ENCODE results near the gene DAZAP1. TPM values are rescaled to one million over a fixed set of nuclear protein-coding genes. Genes with fewer than 3 reads are reported as not detected.

DAZAP1 gene
- total RNA-seq, 1 experiment from 2014 or later: 360 TPM

DNA sequence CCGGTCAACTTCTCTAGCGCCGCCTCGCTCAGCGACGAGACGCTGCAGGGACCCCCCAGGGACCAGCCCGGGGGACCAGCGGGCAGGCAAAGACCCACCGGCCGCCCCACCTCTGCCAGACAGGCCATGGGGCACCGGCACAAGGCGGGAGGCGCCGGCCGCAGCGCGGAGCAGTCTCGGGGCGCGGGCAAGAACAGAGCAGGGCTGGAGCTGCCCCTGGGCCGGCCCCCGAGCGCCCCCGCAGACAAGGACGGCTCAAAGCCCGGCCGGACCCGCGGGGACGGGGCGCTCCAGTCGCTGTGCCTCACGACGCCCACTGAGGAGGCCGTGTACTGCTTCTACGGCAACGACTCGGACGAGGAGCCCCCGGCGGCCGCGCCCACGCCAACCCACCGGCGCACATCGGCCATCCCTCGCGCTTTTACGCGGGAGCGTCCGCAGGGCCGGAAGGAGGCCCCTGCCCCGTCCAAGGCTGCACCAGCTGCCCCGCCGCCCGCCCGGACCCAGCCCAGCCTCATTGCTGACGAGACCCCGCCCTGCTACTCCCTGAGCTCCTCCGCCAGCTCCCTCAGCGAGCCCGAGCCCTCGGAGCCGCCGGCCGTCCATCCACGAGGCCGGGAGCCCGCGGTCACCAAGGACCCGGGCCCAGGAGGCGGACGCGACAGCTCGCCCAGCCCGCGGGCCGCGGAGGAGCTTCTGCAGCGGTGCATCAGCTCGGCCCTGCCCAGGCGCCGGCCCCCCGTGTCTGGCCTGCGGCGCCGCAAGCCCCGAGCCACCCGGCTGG, 60.3 kb downstream of the DAZAP1 start (continued):
- TF ChIP-seq HMGA2 (CRISPR knock-in tag; IDR thresholded peaks at IDR 0.05) (no peak), EMX1 (CRISPR knock-in tag; IDR thresholded peaks at IDR 0.05) (no peak)
- TF ChIP-seq, protein P1, sequence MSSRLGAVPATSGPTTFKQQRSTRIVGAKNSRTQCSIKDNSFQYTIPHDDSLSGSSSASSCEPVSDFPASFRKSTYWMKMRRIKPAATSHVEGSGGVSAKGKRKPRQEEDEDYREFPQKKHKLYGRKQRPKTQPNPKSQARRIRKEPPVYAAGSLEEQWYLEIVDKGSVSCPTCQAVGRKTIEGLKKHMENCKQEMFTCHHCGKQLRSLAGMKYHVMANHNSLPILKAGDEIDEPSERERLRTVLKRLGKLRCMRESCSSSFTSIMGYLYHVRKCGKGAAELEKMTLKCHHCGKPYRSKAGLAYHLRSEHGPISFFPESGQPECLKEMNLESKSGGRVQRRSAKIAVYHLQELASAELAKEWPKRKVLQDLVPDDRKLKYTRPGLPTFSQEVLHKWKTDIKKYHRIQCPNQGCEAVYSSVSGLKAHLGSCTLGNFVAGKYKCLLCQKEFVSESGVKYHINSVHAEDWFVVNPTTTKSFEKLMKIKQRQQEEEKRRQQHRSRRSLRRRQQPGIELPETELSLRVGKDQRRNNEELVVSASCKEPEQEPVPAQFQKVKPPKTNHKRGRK (CRISPR knock-in tag; IDR thresholded peaks at IDR 0.05; ENCODE audit: borderline replicate concordance): no peak
- TF ChIP-seq, protein P2, sequence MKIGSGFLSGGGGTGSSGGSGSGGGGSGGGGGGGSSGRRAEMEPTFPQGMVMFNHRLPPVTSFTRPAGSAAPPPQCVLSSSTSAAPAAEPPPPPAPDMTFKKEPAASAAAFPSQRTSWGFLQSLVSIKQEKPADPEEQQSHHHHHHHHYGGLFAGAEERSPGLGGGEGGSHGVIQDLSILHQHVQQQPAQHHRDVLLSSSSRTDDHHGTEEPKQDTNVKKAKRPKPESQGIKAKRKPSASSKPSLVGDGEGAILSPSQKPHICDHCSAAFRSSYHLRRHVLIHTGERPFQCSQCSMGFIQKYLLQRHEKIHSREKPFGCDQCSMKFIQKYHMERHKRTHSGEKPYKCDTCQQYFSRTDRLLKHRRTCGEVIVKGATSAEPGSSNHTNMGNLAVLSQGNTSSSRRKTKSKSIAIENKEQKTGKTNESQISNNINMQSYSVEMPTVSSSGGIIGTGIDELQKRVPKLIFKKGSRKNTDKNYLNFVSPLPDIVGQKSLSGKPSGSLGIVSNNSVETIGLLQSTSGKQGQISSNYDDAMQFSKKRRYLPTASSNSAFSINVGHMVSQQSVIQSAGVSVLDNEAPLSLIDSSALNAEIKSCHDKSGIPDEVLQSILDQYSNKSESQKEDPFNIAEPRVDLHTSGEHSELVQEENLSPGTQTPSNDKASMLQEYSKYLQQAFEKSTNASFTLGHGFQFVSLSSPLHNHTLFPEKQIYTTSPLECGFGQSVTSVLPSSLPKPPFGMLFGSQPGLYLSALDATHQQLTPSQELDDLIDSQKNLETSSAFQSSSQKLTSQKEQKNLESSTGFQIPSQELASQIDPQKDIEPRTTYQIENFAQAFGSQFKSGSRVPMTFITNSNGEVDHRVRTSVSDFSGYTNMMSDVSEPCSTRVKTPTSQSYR (CRISPR knock-in tag; IDR thresholded peaks at IDR 0.05): no peak

DNA sequence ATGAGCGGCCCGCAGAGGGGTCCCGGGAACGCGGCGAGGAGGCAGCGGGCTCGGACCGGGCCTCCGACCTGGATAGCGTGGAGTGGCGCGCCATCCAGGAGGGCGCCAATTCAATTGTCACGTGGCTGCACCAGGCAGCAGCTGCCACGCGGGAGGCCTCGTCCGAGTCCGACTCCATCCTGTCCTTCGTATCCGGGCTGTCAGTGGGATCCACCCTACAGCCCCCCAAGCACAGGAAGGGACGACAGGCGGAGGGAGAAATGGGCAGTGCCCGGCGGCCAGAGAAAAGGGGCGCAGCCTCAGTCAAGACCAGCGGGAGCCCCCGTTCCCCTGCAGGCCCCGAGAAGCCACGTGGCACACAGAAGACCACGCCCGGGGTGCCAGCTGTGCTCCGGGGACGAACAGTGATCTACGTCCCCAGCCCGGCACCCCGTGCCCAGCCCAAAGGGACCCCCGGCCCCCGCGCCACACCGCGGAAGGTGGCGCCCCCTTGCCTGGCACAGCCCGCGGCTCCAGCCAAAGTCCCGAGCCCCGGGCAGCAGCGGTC, 61.0 kb downstream of the DAZAP1 start:
- ChIA-PET POLR2A (no interaction called here), CTCF (interaction anchor here (0.6 to 5.0 kb wide), 6 partner anchors 12 to 78 kb away, joined by 3 to 76 read pairs (median 5); partner anchors contain the start of genes APC2 and REEP6)
- Mint-ChIP-seq H3K9me3 (no peaks in the 10 kb centered on the region), H3K36me3 (no peaks in the 10 kb centered on the region), H3K27ac (no peak overlapping the region), H3K4me3 (no peak overlapping the region), H3K27me3 (ENCODE audit: low read depth) (peaks cover 79% of the 10 kb centered on the region), H3K4me1 (peaks cover 5% of the 10 kb centered on the region; the same call in 1 of the 2 replicates)
- ATAC-seq (no peak), DNase-seq (ENCODE audit: low spot score) (no peak)
- TF ChIP-seq IRF2 (CRISPR knock-in tag; IDR thresholded peaks at IDR 0.05; ENCODE audit: borderline replicate concordance, low read depth): 0 out of 2 replicates have a peak, but pooled peaks have one; percentile 18
- no peak for TF ChIP-seq MYBL2 (CRISPR knock-in tag; IDR thresholded peaks at IDR 0.05)
- TF ChIP-seq OVOL2 (CRISPR knock-in tag; IDR thresholded peaks at IDR 0.05; ENCODE audit: borderline replicate concordance): no peak
- TF ChIP-seq, protein P3, sequence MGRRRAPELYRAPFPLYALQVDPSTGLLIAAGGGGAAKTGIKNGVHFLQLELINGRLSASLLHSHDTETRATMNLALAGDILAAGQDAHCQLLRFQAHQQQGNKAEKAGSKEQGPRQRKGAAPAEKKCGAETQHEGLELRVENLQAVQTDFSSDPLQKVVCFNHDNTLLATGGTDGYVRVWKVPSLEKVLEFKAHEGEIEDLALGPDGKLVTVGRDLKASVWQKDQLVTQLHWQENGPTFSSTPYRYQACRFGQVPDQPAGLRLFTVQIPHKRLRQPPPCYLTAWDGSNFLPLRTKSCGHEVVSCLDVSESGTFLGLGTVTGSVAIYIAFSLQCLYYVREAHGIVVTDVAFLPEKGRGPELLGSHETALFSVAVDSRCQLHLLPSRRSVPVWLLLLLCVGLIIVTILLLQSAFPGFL (CRISPR knock-in tag; IDR thresholded peaks at IDR 0.05; ENCODE audit: borderline replicate concordance): no peak
- TF ChIP-seq, protein P4, sequence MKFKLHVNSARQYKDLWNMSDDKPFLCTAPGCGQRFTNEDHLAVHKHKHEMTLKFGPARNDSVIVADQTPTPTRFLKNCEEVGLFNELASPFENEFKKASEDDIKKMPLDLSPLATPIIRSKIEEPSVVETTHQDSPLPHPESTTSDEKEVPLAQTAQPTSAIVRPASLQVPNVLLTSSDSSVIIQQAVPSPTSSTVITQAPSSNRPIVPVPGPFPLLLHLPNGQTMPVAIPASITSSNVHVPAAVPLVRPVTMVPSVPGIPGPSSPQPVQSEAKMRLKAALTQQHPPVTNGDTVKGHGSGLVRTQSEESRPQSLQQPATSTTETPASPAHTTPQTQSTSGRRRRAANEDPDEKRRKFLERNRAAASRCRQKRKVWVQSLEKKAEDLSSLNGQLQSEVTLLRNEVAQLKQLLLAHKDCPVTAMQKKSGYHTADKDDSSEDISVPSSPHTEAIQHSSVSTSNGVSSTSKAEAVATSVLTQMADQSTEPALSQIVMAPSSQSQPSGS (CRISPR knock-in tag; IDR thresholded peaks at IDR 0.05; ENCODE audit: borderline replicate concordance, low read depth): no peak
- no peak for TF ChIP-seq PRRX2 (CRISPR knock-in tag; IDR thresholded peaks at IDR 0.05)
- TF ChIP-seq, protein P5, sequence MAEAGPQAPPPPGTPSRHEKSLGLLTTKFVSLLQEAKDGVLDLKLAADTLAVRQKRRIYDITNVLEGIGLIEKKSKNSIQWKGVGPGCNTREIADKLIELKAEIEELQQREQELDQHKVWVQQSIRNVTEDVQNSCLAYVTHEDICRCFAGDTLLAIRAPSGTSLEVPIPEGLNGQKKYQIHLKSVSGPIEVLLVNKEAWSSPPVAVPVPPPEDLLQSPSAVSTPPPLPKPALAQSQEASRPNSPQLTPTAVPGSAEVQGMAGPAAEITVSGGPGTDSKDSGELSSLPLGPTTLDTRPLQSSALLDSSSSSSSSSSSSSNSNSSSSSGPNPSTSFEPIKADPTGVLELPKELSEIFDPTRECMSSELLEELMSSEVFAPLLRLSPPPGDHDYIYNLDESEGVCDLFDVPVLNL (CRISPR knock-in tag; IDR thresholded peaks at IDR 0.05; ENCODE audit: borderline replicate concordance, low read depth): no peak
- TF ChIP-seq ETV6 (CRISPR knock-in tag; IDR thresholded peaks at IDR 0.05): no peak
- TF ChIP-seq GTF2I (CRISPR knock-in tag; conservative IDR thresholded peaks at IDR 0.05): no peak
- TF ChIP-seq, protein P6, sequence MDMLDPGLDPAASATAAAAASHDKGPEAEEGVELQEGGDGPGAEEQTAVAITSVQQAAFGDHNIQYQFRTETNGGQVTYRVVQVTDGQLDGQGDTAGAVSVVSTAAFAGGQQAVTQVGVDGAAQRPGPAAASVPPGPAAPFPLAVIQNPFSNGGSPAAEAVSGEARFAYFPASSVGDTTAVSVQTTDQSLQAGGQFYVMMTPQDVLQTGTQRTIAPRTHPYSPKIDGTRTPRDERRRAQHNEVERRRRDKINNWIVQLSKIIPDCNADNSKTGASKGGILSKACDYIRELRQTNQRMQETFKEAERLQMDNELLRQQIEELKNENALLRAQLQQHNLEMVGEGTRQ (CRISPR knock-in tag; IDR thresholded peaks at IDR 0.05): 0 out of 2 replicates have a peak, but pooled peaks have one; percentile 39
- TF ChIP-seq ZNF219 (CRISPR knock-in tag; IDR thresholded peaks at IDR 0.05; ENCODE audit: borderline replicate concordance): no peak
- TF ChIP-seq RELA (CRISPR knock-in tag; IDR thresholded peaks at IDR 0.05; ENCODE audit: borderline replicate concordance): 0 out of 2 replicates have a peak, but pooled peaks have one; percentile 22
- no peak for TF ChIP-seq CREB1 (CRISPR knock-in tag; IDR thresholded peaks at IDR 0.05)
- no peak for TF ChIP-seq ZNF263 (CRISPR knock-in tag; IDR thresholded peaks at IDR 0.05; ENCODE audit: low read depth)
- TF ChIP-seq FOXP1 (CRISPR knock-in tag; IDR thresholded peaks at IDR 0.05; ENCODE audit: borderline replicate concordance): no peak
- TF ChIP-seq SMAD3 (CRISPR knock-in tag; IDR thresholded peaks at IDR 0.05; ENCODE audit: borderline replicate concordance): no peak
- TF ChIP-seq GABPB1 (CRISPR knock-in tag; IDR thresholded peaks at IDR 0.05): no peak
- no peak for TF ChIP-seq ZNF138 (CRISPR knock-in tag; conservative IDR thresholded peaks at IDR 0.05)
- no peak for TF ChIP-seq ESRRA (CRISPR knock-in tag; IDR thresholded peaks at IDR 0.05; ENCODE audit: borderline replicate concordance)
- TF ChIP-seq, protein P7, sequence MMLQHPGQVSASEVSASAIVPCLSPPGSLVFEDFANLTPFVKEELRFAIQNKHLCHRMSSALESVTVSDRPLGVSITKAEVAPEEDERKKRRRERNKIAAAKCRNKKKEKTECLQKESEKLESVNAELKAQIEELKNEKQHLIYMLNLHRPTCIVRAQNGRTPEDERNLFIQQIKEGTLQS (CRISPR knock-in tag; conservative IDR thresholded peaks at IDR 0.05): no peak
